ENCODE data around the gene CDC34.

Gene CDC34

DNA sequence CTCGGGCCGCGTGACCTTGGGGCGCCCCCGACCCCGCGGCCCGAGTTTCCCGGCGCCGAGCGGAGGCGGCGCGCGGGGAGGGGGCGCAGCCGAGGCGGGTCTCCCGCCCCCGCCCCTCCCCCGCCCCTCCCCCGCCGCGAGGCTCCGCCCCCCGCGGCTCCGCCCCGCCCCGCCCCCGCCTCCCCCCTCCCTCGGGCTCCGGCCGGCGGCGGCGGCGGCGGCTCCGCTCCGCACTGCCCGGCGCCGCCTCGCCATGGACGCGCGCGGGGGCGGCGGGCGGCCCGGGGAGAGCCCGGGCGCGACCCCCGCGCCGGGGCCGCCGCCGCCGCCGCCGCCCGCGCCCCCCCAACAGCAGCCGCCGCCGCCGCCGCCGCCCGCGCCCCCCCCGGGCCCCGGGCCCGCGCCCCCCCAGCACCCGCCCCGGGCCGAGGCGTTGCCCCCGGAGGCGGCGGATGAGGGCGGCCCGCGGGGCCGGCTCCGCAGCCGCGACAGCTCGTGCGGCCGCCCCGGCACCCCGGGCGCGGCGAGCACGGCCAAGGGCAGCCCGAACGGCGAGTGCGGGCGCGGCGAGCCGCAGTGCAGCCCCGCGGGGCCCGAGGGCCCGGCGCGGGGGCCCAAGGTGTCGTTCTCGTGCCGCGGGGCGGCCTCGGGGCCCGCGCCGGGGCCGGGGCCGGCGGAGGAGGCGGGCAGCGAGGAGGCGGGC, 58.3 kb downstream of the CDC34 start, which contains the start of gene HCN2:
HCN2 (plus strand) TSS at position 189 of the 703 bp plus-strand sequence; CDS start at position 254, 65 bp downstream.
- no peak for DNase-seq

DNA sequence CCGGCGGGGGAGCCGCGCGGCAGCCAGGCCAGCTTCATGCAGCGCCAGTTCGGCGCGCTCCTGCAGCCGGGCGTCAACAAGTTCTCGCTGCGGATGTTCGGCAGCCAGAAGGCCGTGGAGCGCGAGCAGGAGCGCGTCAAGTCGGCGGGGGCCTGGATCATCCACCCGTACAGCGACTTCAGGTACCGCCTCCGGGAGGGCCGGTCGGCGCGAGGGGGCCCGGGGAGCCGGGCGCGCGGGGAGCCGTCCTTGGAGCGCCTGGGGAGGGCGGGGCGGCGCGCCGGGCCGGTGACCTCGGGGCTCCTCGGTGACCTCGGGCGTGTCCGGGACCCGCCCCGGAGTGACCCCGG, 58.8 kb downstream of the CDC34 start:
- DNase-seq, result no peak

DNA sequence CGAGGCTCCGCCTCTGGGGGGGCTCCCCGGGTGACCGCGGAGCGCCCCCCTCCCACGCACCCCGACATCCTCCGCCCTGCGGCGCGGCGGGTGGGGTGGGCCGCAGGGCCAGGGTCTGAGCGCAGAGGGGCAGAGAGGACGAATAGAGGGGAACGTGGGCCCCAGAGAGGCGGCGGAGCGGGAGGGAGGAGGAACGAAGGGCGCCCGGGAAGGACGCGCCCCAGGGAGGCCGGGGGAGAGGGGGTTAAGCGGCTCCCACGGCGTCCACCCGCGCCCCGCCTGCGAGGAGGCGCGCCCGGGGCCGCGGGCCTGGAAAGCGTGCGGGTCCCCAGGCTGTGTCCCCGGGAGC, 59.2 kb downstream of the CDC34 start:
- no peak for DNase-seq

DNA sequence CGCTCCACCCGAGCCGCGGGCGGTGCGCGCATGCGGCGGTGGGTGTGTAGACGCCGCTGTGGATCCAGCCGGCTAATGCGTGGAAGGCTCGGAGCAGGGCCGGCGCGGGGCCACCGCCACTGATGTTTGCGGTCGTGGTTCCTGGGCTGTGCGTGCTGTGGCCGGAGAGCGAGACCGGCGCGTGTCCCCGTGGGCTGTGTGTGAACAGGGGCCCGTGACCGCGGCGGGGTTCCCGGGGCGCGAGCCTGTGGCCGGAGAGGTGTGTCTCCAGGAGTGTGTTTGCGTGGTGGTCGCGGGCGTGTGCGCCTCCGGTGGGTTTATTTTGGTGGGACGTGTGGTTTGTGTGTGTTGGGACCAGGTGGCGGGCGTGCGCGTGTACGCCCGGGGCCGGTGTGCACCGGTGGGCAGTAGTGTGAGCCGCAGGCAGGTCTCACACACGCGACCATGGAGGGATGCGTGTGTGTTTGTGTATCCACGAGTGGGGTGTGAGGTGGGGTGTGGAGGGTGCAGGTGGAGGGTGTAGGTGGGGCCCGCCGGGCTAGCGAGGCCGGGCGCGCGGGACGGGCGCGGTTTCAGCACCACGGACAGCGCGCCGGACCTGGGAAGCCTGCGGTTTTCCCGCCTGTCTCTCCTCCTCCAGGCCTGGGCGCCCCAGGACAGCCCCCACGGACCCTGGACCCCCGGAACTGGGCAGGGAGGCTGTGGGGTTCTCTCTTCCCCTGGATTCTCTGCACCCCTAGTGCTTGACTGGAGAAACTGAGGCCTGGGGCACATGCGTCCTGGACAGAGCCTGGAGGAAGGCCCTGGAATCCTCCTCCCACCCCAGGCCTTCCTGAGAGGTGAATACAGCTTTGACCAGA, 59.8 kb downstream of the CDC34 start:
- DNase-seq, result no peak

Measured in inflammatory macrophage treated with lipopolysaccharide for 4 hours (primary cell).